GM18520 (cell line): ENCODE results near the gene ZNF280A.
"Not testable (repeated sequence)": the region's sequence is repeated elsewhere in the genome, so short reads cannot be mapped to it uniquely, and the experiment has no call there.

Source experiments
- ATAC-seq: cut with Tn5 transposase; IDR thresholded peaks from one replicate; pipeline ENCODE4 v1.9.1; 2021; ENCODE audit not compliant: unreplicated experiment

The ZNF280A gene

DNA sequence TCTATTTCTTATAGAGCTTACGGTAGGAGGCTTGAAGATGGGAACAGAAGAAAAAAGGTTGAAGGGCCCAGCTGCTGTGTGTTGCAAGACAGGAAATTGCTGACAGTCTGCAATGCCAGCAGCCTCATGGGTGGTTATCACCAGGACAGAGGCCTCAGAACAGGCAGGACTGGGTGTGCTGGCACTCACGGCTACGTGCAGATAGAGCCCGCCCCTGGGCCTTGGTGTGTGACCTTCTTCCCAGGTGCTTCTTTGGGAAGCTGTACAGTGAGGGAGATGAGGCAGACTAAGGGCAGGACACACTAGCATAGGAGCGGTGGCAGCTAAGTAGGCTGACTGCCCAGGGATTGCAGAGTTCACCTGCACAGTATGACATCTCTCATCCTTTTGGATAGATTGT, 26.4 kb upstream of the ZNF280A start:
- ATAC-seq, result no peak

DNA sequence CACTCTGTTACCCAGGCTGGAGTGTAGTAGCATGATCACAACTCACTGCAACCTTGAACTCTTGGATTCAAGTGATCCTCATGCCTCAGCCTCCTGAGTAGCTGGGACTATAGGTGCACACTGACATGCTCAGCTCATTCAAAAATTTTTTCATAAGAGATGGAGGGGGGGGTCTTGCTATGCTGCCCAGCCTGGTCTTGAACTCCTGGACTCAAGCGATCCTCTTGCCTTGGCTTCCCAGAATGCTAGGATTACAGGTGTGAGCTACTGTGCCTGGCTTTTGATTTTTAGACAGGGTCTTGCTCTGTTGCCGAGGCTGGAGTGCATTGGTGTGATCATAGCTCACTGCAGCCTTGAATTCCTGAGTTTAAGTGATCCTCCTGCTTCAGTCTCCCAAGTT, 25.0 kb upstream of the ZNF280A start:
- no peak for ATAC-seq

DNA sequence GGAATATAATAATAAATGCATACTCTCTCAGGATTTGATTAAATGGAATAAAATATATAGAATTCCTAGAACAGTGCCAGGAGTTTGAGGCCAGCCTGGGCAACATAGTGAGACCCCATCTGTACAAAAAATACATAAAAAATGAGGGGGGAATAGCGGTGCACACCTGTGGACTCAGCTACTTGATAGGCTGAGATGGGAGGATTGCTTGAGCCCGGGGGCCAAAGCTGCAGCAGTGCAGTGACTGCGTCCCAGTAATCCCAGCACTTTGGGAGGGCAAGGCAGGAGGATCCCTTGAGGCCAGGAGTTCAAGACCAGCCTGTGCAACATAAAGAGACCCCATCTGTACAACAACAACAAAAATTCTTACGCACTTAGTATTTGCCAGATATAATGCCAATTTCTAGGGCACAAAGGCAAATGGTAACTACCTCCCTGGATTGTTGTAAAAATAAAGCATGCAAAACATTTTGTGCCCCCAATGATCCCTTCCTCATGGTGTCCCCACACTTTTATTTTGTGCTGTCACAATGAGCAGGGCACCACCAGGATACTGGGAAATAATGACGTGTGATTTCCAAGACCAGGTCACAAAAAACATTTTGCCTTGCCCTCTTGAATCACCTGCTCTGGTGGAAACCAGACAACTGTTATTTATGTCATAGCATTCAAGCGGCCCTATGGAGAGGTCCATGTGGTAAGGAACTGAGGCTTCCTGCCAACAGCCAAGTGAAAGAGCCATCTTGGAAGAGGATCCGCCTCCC, 18.3 kb upstream of the ZNF280A start:
- ATAC-seq, result no peak

GRCh38 chr22:22536916-22537315, 16.8 kb upstream of the ZNF280A start:
- ATAC-seq, result no peak

DNA sequence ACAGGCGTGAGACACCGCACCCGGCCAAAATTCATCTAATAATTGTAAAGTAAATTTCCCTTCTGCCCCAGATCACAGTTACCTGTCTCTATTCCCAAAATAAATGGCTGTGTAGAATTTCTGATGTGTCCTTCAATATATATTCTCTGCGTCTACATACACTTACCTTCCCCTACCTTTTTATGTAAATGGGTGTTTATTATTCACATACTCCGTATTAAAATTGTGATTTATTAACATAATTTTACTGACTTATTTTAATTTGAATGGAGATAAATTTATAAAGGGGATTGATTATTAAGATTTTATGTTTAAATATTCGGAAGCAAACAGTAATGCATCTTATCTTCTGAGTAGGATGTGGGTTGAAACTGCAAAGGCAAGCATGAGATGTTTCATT, 16.4 kb upstream of the ZNF280A start:
- no peak for ATAC-seq

DNA sequence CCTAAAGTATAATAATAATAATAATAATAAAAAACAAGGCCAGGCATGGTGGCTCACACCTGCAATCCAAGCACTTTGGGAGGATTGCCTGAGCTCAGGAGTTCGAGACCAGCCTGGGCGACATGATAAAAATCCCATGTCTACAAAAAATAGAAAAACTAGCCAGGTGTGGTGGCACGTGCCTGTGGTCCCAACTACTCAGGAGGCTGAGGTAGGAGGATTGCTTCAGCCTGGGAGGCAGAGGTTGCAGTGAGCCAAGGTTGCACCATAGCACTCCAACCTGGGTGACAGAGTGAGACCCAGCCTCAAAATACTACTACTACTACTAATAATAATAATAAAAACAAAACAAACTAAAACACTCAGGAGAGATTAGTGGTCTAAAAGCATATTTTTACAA, 15.6 kb upstream of the ZNF280A start:
- no peak for ATAC-seq

DNA sequence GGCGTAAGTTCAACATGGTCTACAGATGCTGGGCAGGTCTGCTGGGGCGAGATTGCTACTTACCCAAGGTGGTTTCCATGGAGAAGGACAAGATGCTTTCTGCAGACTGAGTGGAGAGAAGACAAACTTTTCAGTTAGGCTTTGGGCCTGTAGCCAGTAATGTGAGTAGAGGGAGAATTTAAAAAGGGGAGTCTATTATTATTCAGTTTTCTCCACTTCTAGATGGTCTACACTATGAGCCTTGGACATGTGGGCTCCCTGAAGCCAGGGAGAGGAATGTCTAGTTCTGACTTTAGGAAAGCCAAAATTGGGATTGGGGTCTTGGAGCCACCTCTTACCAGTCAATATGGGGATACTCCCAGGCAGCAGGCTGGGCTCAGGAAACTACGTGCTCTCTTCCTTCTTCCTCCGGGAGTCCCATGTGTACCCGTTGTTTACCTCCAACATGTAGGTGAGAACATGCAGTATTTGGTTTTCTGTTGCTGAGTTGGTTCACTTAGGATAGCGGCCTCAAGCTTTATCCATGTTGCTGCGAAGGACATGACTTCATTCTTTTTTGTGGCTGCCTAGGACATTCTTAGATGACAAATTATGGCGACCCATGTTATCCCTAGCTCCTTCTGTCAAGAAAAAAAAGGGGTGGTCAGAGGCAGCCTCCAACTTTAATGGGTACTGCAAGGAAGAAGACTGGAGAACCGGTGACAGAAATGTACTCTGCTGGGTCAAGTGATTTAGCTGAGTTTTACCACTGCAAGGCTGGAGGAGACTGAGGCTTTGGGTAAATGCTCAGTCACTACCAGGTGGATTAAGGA, 14.7 kb upstream of the ZNF280A start:
- no peak for ATAC-seq

DNA sequence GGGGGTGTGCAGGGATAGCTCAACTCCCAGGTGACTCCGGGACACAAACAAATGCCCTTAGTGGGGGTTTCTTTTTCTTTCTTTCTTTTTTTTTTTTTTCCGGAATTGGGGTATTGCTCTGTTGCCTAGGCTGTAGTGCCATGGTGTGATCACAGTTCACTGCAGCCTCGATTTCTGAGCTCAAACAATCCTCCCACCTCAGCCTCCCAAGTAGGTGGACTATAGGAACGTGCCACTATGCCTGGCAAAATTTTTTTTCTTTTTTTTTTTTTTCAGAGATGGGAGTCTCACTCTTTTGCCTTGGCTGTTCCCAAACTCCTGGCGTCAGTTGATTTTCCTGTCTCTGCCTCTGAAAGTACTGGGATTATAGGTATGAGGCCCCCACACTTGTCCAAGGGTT, 13.8 kb upstream of the ZNF280A start:
- ATAC-seq, result no peak

DNA sequence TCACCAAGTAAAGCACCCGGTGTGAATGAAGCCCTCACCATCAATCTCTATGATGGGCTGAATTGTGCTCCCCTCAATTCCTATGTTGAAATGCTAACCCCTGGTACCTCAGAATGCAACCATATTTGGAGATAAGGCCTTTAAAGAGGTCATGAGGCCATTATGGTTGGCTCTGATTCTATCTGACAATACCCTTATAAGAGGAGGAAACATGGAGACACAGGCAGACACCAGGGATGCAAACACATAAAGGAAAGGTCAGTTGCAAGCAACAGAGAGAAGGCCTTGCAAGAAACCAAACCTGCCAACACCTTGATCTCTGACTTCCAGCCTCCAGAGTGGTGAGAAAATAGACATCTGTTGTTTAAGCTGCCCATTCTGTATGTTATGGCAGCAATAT, 13.3 kb upstream of the ZNF280A start:
- ATAC-seq, result no peak

- ATAC-seq, result not testable (repeated sequence)
These were observed 12.5 kb upstream of the ZNF280A start for GRCh38 chr22:22532547-22533071.

DNA sequence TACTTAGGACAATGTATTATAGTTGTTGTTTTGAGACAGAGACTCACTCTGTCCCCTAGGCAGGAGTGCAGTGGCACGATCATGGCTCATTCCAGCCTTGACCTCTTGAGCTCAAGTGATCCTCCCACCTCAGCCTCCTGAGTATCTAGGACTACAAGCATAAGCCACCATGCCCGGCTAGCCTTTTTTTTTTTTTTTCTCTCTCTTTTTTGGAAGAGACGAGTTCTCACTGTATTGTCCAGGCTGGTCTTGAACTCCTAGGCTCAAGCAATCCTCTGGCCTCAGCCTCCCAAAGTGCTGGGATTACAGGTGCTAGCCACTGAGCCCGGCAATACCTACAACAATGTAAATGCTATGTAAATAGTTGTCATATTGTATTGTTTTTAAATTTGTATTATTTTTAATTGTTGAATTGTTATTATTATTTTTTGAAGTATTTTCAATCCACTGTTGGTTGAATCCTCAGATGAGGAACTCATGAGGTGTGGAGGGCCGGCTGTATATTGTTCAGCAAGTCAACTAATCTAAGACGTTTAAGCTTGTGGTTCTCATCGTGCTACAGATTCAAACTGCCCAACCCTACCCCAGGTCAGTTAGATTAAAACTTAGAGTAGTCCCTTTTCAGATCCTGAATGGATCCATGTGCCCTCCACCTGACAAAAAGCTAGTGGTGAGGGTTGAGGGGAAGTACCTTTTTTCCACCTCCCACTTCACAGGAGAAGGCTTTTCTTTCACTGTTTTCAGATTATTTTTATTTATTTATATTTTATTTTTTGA, 11.9 kb upstream of the ZNF280A start:
- no peak for ATAC-seq

DNA sequence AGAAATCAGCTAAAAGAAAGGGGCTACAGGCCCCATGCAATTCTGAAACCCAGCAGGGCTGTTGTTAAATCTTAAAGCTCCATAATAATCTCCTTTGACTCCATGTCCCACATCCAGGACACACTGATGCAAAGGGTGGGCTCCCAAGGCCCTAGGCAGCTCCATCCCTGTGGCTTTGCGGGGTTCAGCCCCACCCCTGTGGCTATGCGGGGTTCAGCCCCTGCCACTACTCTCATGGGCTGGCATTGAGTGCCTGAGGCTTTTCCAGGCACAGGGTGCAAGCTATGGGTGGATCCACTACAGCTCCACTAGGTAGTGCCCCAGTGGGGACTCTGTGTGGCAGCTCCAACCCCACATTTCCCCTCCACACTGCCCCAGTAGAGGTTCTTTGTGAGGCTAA, 8.7 kb upstream of the ZNF280A start:
- ATAC-seq, result no peak

DNA sequence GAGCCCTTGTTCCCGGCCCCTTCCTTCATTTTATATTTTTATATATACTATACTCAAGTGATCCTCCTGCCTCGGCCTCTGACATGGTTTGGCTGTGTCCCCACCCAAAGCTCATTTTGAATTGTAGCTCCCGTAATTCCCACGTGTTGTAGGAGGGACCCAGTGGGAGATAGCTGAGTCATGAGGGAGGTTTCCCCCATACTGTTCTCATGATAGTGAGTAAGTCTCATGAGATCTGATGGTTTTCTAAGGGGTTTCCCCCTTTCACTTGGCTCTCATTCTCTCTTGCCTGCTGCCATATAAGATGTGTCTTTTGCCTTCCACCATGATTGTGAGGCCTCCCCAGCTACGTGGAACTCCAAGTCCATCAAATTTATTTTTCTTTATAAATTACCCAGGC, 7.2 kb upstream of the ZNF280A start:
- ATAC-seq, result no peak

- ATAC-seq, result no peak
These were observed 6.2 kb upstream of the ZNF280A start for GRCh38 chr22:22526125-22526912.

DNA sequence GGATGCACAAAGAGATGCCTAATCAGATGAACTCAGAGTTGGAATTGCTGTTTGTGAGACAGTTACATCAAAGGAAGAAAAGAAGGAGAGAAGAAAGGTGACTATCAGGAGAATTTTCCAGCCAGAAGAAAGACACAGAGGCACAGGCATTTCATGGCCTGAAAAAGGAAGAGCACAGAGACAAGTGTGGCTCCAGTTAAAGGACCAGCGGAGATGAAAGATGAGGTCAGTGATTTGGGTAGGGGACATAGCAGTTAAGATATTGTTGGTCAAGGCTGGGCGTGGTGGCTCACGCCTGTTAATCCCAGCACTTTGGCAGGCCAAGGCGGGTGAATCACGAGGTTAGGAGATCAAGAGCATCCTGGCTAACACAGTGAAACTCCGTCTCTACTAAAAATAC, 3.4 kb upstream of the ZNF280A start:
- no peak for ATAC-seq

DNA sequence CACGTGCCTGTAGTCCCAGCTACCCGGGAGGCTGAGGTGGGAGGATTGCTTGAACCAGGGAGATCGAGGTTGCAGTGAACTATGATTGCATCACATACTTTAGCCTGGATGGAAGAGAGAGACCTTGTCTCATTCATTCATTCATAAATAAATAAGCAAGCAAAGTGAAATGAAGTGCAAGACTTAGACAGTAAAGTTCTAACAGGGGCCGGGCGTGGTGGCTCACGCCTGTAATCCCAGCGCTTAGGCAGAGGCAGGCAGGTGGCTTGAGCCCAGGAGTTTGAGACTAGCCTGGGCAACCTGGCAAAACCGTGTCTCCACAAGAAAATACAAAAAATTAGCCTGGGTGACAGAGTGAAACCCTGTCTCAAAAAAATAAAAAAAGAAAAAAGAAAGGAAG, 1.6 kb upstream of the ZNF280A start:
- no peak for ATAC-seq

DNA sequence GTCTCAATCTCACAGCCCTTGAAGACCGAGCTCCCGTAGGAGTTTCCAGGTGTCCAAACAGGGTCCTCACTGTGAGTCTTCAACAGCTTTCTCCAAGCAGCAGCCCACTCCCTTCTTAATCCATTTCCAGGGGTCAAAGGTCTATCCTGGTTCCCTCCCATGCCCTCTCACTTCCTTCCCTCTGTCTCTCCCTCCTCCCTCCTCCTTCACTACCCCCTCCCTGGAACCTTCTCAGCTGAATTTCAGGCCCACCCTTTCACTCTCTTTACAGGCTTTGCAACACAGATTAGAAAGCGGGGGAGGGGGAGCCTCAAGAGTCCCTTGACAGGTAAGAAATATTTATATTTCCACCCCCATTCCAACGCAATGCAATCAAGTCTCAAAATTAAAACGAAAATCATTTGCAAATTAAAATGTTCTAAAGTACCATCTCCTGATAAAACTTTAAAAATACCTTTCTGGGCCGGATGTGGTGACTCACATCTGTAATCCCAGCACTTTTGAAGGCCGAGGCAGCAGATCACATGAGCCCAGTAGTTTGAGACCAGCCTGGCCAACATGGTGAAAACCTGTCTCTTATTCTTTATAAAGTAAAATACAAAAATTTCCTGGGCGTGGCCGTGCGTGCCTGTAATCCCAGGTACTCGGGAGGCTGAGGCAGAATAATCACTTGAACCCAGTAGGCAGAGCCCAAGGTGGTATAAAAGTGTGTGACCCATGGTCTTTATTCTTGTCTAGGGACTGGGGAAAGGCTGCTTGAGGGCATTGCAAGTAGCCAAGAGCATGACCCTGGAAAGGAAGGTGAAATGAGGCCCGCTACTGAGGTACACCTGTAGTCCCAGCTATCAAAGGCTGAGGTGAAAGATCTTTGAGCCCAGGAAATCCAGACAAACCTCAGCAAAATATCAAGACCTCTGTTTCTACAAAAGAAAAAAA, 865 bp upstream of the ZNF280A start:
- ATAC-seq, result no peak

DNA sequence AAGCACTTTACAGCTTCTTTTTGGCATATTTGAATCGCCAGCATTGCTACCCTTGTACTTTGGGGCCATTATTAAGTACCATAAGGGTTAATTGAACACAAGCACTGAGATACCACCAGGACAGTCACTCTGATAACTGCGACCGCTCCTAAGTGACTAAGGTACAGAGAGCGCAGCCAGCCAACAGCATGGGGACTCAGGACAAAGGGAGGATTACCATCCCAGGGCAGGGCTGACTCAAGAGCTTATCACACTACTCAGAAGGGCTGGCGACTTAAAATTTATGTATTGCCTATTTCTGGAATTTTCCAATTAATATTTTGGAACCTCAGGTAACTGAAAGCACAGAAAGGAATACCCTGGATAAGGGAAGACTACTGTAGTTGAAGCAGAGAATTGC, 479 bp downstream of the ZNF280A start:
- ATAC-seq, result no peak

- ATAC-seq, result no peak
These were observed 3.1 kb downstream of the ZNF280A start for GRCh38 chr22:22516992-22517391.

GRCh38 chr22:22515890-22516289, 4.2 kb downstream of the ZNF280A start:
- ATAC-seq, result no peak
